MCF 10A (cell line): ENCODE results near the gene NCOA6. TPM values are rescaled to one million over a fixed set of nuclear protein-coding genes. Genes with fewer than 3 reads are reported as not detected.
"Not testable (repeated sequence)": the region's sequence is repeated elsewhere in the genome, so short reads cannot be mapped to it uniquely, and the experiment has no call there.

ENCODE experiments used
- BruUV-seq: library from RNA; stranded (reverse); fragments of 400-500 nt; replicated peaks from 2 replicates; lab custom pipeline; 2021; lab: Mats Ljungman, UMichigan
- CTCF ChIA-PET: fragments of 300-600 bp; sonication (Branson Sonifier 250); formaldehyde crosslinking; extraction: SDS; loops from one replicate; lab custom pipeline; 2021; ENCODE audit warnings: antibody characterized with exemption, inconsistent platforms; lab: Yijun Ruan, JAX
- POLR2A ChIA-PET: fragments of 300-600, 350-650 bp; sonication (Branson Sonifier 250); formaldehyde crosslinking; extraction: SDS; loops from one replicate; lab custom pipeline; 2020; ENCODE audit warnings: antibody characterized with exemption, inconsistent platforms; lab: Yijun Ruan, JAX
- DNase-seq: peaks from one replicate; pipeline ENCODE4 v3.0.0-alpha.2; 2018; ENCODE audit not compliant: unreplicated experiment
- H3K27ac Mint-ChIP-seq: one replicate; pipeline ENCODE4 v1.8.0; 2022; ENCODE audit warnings: mild to moderate bottlenecking, low read depth, mixed read lengths; ENCODE audit not compliant: unreplicated experiment
- H3K27me3 Mint-ChIP-seq: one replicate; pipeline ENCODE4 v1.8.0; 2022; ENCODE audit warnings: mixed read lengths; ENCODE audit not compliant: insufficient read depth, unreplicated experiment
- H3K36me3 Mint-ChIP-seq: one replicate; pipeline ENCODE4 v1.8.0; 2022; ENCODE audit warnings: mild to moderate bottlenecking, moderate library complexity, mixed read lengths; ENCODE audit not compliant: insufficient read depth, unreplicated experiment
- H3K4me1 Mint-ChIP-seq: one replicate; pipeline ENCODE4 v1.8.0; 2022; ENCODE audit warnings: mixed read lengths; ENCODE audit not compliant: insufficient read depth, unreplicated experiment
- H3K4me3 Mint-ChIP-seq: one replicate; pipeline ENCODE4 v1.8.0; 2022; ENCODE audit warnings: mild to moderate bottlenecking, moderate library complexity, mixed read lengths; ENCODE audit not compliant: unreplicated experiment
- H3K9me3 Mint-ChIP-seq: one replicate; pipeline ENCODE4 v1.8.0; 2022; ENCODE audit warnings: mixed read lengths; ENCODE audit not compliant: unreplicated experiment
- CTCF ChIP-seq: fragments of 200-600 bp; IDR thresholded peaks from one replicate; pipeline ENCODE4 v1.8.0; 2022; ENCODE audit warnings: antibody characterized with exemption, mild to moderate bottlenecking; ENCODE audit not compliant: unreplicated experiment
- intact Hi-C: fragments of 100-400 bp; cut with micrococcal nuclease; formaldehyde crosslinking; loops from 2 replicates; pipeline ENCODE4 v1.14.1; 2022
- total RNA-seq: library from RNA; stranded (reverse); gene quantifications from 2 replicates; pipeline ENCODE4 v1.2.3, GENCODE V29; 2022

Gene NCOA6
- total RNA-seq, 1 experiment from 2014 or later: 27.9 TPM

- no TSS peak for BruUV-seq
- H3K27me3 Mint-ChIP-seq: no peaks in the 10 kb centered on the region
- no peak overlapping the region for H3K4me3 Mint-ChIP-seq
- DNase-seq: no peak
- no peak for TF ChIP-seq CTCF
- peaks cover 78% of the 10 kb centered on the region for H3K36me3 Mint-ChIP-seq
- H3K9me3 Mint-ChIP-seq: no peaks in the 10 kb centered on the region
- no peaks in the 10 kb centered on the region for H3K4me1 Mint-ChIP-seq
- H3K27ac Mint-ChIP-seq: no peak overlapping the region
- POLR2A ChIA-PET: no interaction called here
- CTCF ChIA-PET: interaction anchor here (0.6 kb wide), 1 partner anchor 120 kb away, joined by 4 read pairs; no protein-coding TSS in a partner anchor
- intact Hi-C loops: no loop called here
These were observed 101.3 kb downstream of the NCOA6 start for GRCh38 chr20:34724172-34724571.

- H3K4me1 Mint-ChIP-seq, H3K27me3 Mint-ChIP-seq, H3K4me3 Mint-ChIP-seq, POLR2A ChIA-PET, intact Hi-C loops, H3K9me3 Mint-ChIP-seq, DNase-seq, BruUV-seq, H3K27ac Mint-ChIP-seq: not testable (repeated sequence)
- H3K36me3 Mint-ChIP-seq: peaks cover 78% of the 10 kb centered on the region
- CTCF ChIA-PET: interaction anchor here (0.7 to 1.3 kb wide), 3 partner anchors 12 to 144 kb away, joined by 3 to 4 read pairs (median 3); no protein-coding TSS in a partner anchor
These were observed 102.9 kb downstream of the NCOA6 start for GRCh38 chr20:34722560-34722959.

GRCh38 chr20:34720266-34720665 is 105.2 kb downstream of the NCOA6 start:
- intact Hi-C loops: no loop called here
- ChIA-PET POLR2A (interaction anchor here (0.5 to 1.6 kb wide), 5 partner anchors 10 to 18 kb away, joined by 3 to 5 read pairs (median 4); partner anchors contain the start of gene TP53INP2), CTCF (interaction anchor here (0.6 to 1.2 kb wide), 6 partner anchors 11 to 231 kb away, joined by 3 read pairs; no protein-coding TSS in a partner anchor)
- H3K4me1 Mint-ChIP-seq: no peaks in the 10 kb centered on the region
- DNase-seq: no peak
- no TSS peak for BruUV-seq
- no peak for TF ChIP-seq CTCF
- H3K36me3 Mint-ChIP-seq: peaks cover 74% of the 10 kb centered on the region
- H3K27me3 Mint-ChIP-seq: no peaks in the 10 kb centered on the region
- no peak overlapping the region for H3K27ac Mint-ChIP-seq
- H3K4me3 Mint-ChIP-seq: no peak overlapping the region
- no peaks in the 10 kb centered on the region for H3K9me3 Mint-ChIP-seq

GRCh38 chr20:34719242-34720017 is 106.0 kb downstream of the NCOA6 start:
- H3K36me3 Mint-ChIP-seq: peaks cover 78% of the 10 kb centered on the region
- DNase-seq, H3K4me1 Mint-ChIP-seq, H3K4me3 Mint-ChIP-seq, H3K9me3 Mint-ChIP-seq, BruUV-seq, intact Hi-C loops, H3K27me3 Mint-ChIP-seq, H3K27ac Mint-ChIP-seq: not testable (repeated sequence)
- ChIA-PET POLR2A (interaction anchor here (0.6 to 1.6 kb wide), 6 partner anchors 10 to 203 kb away, joined by 3 to 5 read pairs (median 4); partner anchors contain the start of genes DYNLRB1 and TP53INP2), CTCF (interaction anchor here (0.5 to 1.2 kb wide), 3 partner anchors 9 to 50 kb away, joined by 3 read pairs; no protein-coding TSS in a partner anchor)
